ENCODE results near the gene DNAAF1.

GRCh38 chr16:84139628-84140258 lies 5.4 kb upstream of the DNAAF1 start:
- TF ChIP-seq CTCF (IDR thresholded peaks at IDR 0.05) (no peak), POLR2A (IDR thresholded peaks at IDR 0.05) (no peak)

Data from esophagus squamous epithelium (tissue), 4 donors.